Naive B cell (primary cell): ENCODE results near the gene TECPR2. TPM values are rescaled to one million over a fixed set of nuclear protein-coding genes. Genes with fewer than 3 reads are reported as not detected.

Experiments used
- ATAC-seq, 2 donors: fragments of 150-1000 bp; cut with Tn5 transposase; 2 replicates each; pipeline ENCODE4 v1.10.0; 2021; ENCODE audit warnings: low read depth in 2 of 2, mild to moderate bottlenecking in 2 of 2, moderate library complexity in 2 of 2
- DNase-seq: peaks from one replicate; pipeline ENCODE4 v3.0.0; 2022
- H3K27ac Mint-ChIP-seq, 6 donors: one replicate each; pipeline ENCODE4 v1.8.0; 2020 to 2022; ENCODE audit warnings: mild to moderate bottlenecking in 6 of 6, mixed read lengths in 6 of 6, moderate library complexity in 5 of 6, inconsistent platforms in 2 of 6
- H3K27me3 Mint-ChIP-seq, 3 donors: one replicate each; pipeline ENCODE4 v1.8.0; 2021 to 2022; ENCODE audit warnings: mixed read lengths in 3 of 3, mild to moderate bottlenecking in 1 of 3
- H3K36me3 Mint-ChIP-seq, 2 donors: one replicate each; pipeline ENCODE4 v1.8.0; 2020 to 2022; ENCODE audit warnings: mixed read lengths in 2 of 2, inconsistent platforms in 1 of 2, mild to moderate bottlenecking in 1 of 2
- H3K4me1 Mint-ChIP-seq, 3 donors: one replicate each; pipeline ENCODE4 v1.8.0; 2020 to 2022; ENCODE audit warnings: mixed read lengths in 3 of 3, inconsistent platforms in 1 of 3, mild to moderate bottlenecking in 1 of 3, moderate library complexity in 1 of 3
- H3K4me3 Mint-ChIP-seq, 8 donors: one replicate each; pipeline ENCODE4 v1.8.0; 2020 to 2022; ENCODE audit warnings: mild to moderate bottlenecking in 8 of 8, mixed read lengths in 8 of 8, moderate library complexity in 8 of 8, inconsistent platforms in 2 of 8
- H3K9me3 Mint-ChIP-seq, 7 donors: one replicate each; pipeline ENCODE4 v1.8.0; 2020 to 2022; ENCODE audit warnings: mixed read lengths in 7 of 7, mild to moderate bottlenecking in 5 of 7, inconsistent platforms in 2 of 7, moderate library complexity in 1 of 7
- polyA plus RNA-seq, 6 donors: library from polyadenylated mRNA; unstranded; fragments of 300-500 nt; fragmentation: Illumina TruSeq; gene quantifications; one replicate each; pipeline ENCODE4 v1.2.3, GENCODE V29; 2021; ENCODE audit warnings: low read depth in 6 of 6

Gene TECPR2
- polyA plus RNA-seq, 6 donors from 2014 or later, result 2.3 to 6.6 (median 3.1) TPM

GRCh38 chr14:102505775-102506625, 143.3 kb downstream of the TECPR2 start:
- Mint-ChIP-seq H3K36me3 (no peaks in the 10 kb centered on the region), H3K27me3 (no peaks in the 10 kb centered on the region), H3K4me3 (no peak overlapping the region), H3K4me1 (peaks cover 12 to 21% (median 14%) of the 10 kb centered on the region in 3 donors), H3K9me3 (peaks cover 0 to 4% (median 3%) of the 10 kb centered on the region in 7 donors), H3K27ac (no peak overlapping the region)
- ATAC-seq, result no peak
- no peak for DNase-seq

- Mint-ChIP-seq H3K27me3 (no peaks in the 10 kb centered on the region), H3K27ac (no peak overlapping the region), H3K4me3 (peak overlapping the region in 5 of 8 donors; percentile 17 to 61 (median 27)), H3K36me3 (no peaks in the 10 kb centered on the region), H3K9me3 (peaks cover 0 to 4% (median 3%) of the 10 kb centered on the region in 7 donors), H3K4me1 (peaks cover 12 to 21% (median 16%) of the 10 kb centered on the region in 3 donors)
- DNase-seq (no peak), ATAC-seq (no peak)
Observed at GRCh38 chr14:102506626-102506925, 143.8 kb downstream of the TECPR2 start.

- peaks cover 0 to 4% (median 3%) of the 10 kb centered on the region in 7 donors for H3K9me3 Mint-ChIP-seq
- no peaks in the 10 kb centered on the region for H3K27me3 Mint-ChIP-seq
- ATAC-seq (no peak), DNase-seq (no peak)
- H3K27ac Mint-ChIP-seq, result no peak overlapping the region
- no peaks in the 10 kb centered on the region for H3K36me3 Mint-ChIP-seq
- H3K4me3 Mint-ChIP-seq, result peak overlapping the region in 2 of 8 donors; percentile 17 to 27
- H3K4me1 Mint-ChIP-seq, result peaks cover 16 to 21% (median 19%) of the 10 kb centered on the region in 3 donors
Observed at GRCh38 chr14:102507081-102507856, 144.5 kb downstream of the TECPR2 start.

GRCh38 chr14:102507857-102508312, 145.1 kb downstream of the TECPR2 start:
- Mint-ChIP-seq H3K9me3 (peaks cover 0 to 4% (median 3%) of the 10 kb centered on the region in 7 donors), H3K27ac (peak overlapping the region in 3 of 6 donors; percentile 32 to 76 (median 72)), H3K4me3 (peak overlapping the region in 7 of 8 donors; percentile 7 to 76 (median 58)), H3K4me1 (peaks cover 16 to 21% (median 19%) of the 10 kb centered on the region in 3 donors), H3K36me3 (no peaks in the 10 kb centered on the region), H3K27me3 (no peaks in the 10 kb centered on the region)
- ATAC-seq, result no peak
- DNase-seq, result no peak

- ATAC-seq, result no peak
- no peak for DNase-seq
- Mint-ChIP-seq H3K4me1 (peaks cover 16 to 21% (median 19%) of the 10 kb centered on the region in 3 donors), H3K9me3 (peaks cover 0 to 4% (median 3%) of the 10 kb centered on the region in 7 donors), H3K36me3 (no peaks in the 10 kb centered on the region), H3K27ac (peak overlapping the region in 3 of 6 donors; percentile 65 to 76 (median 72)), H3K27me3 (peaks cover 0 to 4% (median 3%) of the 10 kb centered on the region in 3 donors), H3K4me3 (peak overlapping the region; percentile 7 to 87 (median 74))
Observed at GRCh38 chr14:102508410-102508773, 145.7 kb downstream of the TECPR2 start.

- H3K4me3 Mint-ChIP-seq, result peak overlapping the region; percentile 7 to 87 (median 75)
- peaks cover 0 to 4% (median 3%) of the 10 kb centered on the region in 7 donors for H3K9me3 Mint-ChIP-seq
- DNase-seq (peak; percentile 41), ATAC-seq (peak; percentile 51 to 53)
- peaks cover 16 to 21% (median 19%) of the 10 kb centered on the region in 3 donors for H3K4me1 Mint-ChIP-seq
- H3K27ac Mint-ChIP-seq, result peak overlapping the region in 3 of 6 donors; percentile 51 to 72 (median 65)
- H3K36me3 Mint-ChIP-seq, result no peaks in the 10 kb centered on the region
- H3K27me3 Mint-ChIP-seq, result peaks cover 0 to 10% (median 9%) of the 10 kb centered on the region in 3 donors
Observed at GRCh38 chr14:102508774-102509745, 146.3 kb downstream of the TECPR2 start.

- H3K36me3 Mint-ChIP-seq, result no peaks in the 10 kb centered on the region
- peaks cover 0 to 13% (median 11%) of the 10 kb centered on the region in 3 donors for H3K27me3 Mint-ChIP-seq
- peak within 1 kb of the TSS in 4 of 6 donors; percentile 51 to 83 (median 68) for H3K27ac Mint-ChIP-seq
- peak; percentile 66 for DNase-seq
- peak; percentile 72 to 73 for ATAC-seq
- peaks cover 0 to 4% (median 3%) of the 10 kb centered on the region in 7 donors for H3K9me3 Mint-ChIP-seq
- H3K4me1 Mint-ChIP-seq, result peaks cover 16 to 21% (median 19%) of the 10 kb centered on the region in 3 donors
- H3K4me3 Mint-ChIP-seq, result peak within 1 kb of the TSS; percentile 77 to 91 (median 87)
Observed at GRCh38 chr14:102509746-102510615, 147.2 kb downstream of the TECPR2 start, which contains the start of gene ANKRD9. ANKRD9 (minus strand) TSS chr14:102509776; CDS start chr14:102507889, 1,887 bp downstream.

- H3K36me3 Mint-ChIP-seq, result no peaks in the 10 kb centered on the region
- peaks cover 0 to 4% (median 3%) of the 10 kb centered on the region in 7 donors for H3K9me3 Mint-ChIP-seq
- no peak for ATAC-seq
- H3K4me1 Mint-ChIP-seq, result peaks cover 12 to 21% (median 19%) of the 10 kb centered on the region in 3 donors
- peaks cover 0 to 13% (median 11%) of the 10 kb centered on the region in 3 donors for H3K27me3 Mint-ChIP-seq
- H3K4me3 Mint-ChIP-seq, result peak overlapping the region; percentile 61 to 91 (median 86)
- no peak for DNase-seq
- peak overlapping the region in 3 of 6 donors; percentile 52 to 83 (median 59) for H3K27ac Mint-ChIP-seq
Observed at GRCh38 chr14:102510616-102511520, 148.1 kb downstream of the TECPR2 start.

- Mint-ChIP-seq H3K4me3 (peak overlapping the region in 6 of 8 donors; percentile 24 to 86 (median 65)), H3K36me3 (no peaks in the 10 kb centered on the region), H3K27ac (peak overlapping the region in 3 of 6 donors; percentile 52 to 72 (median 59)), H3K9me3 (peaks cover 0 to 4% (median 3%) of the 10 kb centered on the region in 7 donors), H3K27me3 (peaks cover 4 to 18% (median 11%) of the 10 kb centered on the region in 3 donors), H3K4me1 (peaks cover 15 to 25% (median 22%) of the 10 kb centered on the region in 3 donors)
- no peak for ATAC-seq
- DNase-seq, result no peak
Observed at GRCh38 chr14:102511538-102511937, 148.8 kb downstream of the TECPR2 start.

GRCh38 chr14:102512793-102513300, 150.1 kb downstream of the TECPR2 start:
- Mint-ChIP-seq H3K9me3 (peaks cover 0 to 4% (median 3%) of the 10 kb centered on the region in 7 donors), H3K27ac (peak overlapping the region in 2 of 6 donors; percentile 66 to 68), H3K27me3 (peaks cover 4 to 23% (median 16%) of the 10 kb centered on the region in 3 donors), H3K4me1 (peaks cover 17 to 29% (median 27%) of the 10 kb centered on the region in 3 donors), H3K36me3 (no peaks in the 10 kb centered on the region), H3K4me3 (no peak overlapping the region)
- ATAC-seq (no peak), DNase-seq (no peak)
